Erythroblast (primary cell): Measurements from ENCODE around the gene YLPM1.

Source experiments
- GATA1 ChIP-seq: IDR thresholded peaks from 2 replicates; pipeline ENCODE4 v1.6.1; 2011; ENCODE audit warnings: low read depth, mild to moderate bottlenecking, control low read depth, low read length, moderate library complexity
- POLR2A ChIP-seq: IDR thresholded peaks from 2 replicates; pipeline ENCODE4 v1.6.1; 2011; ENCODE audit warnings: mild to moderate bottlenecking, low read length

DNA sequence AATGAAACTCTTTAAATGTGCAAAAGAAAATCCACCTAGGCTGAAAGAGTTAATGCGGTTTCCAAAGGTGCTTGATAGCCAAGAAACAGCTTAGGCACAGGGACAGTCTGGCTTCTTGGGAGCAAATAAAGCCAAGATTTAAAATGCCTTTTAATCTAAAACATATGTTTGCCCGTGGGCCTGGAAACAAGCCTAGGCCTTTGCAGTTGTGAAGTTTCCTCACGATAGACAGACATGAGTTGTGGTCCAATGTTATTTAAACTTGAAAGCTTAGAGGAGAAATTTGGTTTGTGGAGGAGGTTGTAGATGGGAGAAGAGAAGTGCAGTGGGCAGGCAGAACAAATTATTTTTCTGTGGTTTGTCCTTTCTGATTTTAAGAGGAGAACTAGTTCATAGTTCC is 83.1 kb downstream of the YLPM1 start:
- TF ChIP-seq POLR2A, result no peak
- no peak for TF ChIP-seq GATA1
